ENCODE measurements around the gene CCDC86. TPM values are rescaled to one million over a fixed set of nuclear protein-coding genes. Genes with fewer than 3 reads are reported as not detected.

CCDC86 gene
- total RNA-seq, 1 donor from 2014 or later = 4.3 TPM

DNA sequence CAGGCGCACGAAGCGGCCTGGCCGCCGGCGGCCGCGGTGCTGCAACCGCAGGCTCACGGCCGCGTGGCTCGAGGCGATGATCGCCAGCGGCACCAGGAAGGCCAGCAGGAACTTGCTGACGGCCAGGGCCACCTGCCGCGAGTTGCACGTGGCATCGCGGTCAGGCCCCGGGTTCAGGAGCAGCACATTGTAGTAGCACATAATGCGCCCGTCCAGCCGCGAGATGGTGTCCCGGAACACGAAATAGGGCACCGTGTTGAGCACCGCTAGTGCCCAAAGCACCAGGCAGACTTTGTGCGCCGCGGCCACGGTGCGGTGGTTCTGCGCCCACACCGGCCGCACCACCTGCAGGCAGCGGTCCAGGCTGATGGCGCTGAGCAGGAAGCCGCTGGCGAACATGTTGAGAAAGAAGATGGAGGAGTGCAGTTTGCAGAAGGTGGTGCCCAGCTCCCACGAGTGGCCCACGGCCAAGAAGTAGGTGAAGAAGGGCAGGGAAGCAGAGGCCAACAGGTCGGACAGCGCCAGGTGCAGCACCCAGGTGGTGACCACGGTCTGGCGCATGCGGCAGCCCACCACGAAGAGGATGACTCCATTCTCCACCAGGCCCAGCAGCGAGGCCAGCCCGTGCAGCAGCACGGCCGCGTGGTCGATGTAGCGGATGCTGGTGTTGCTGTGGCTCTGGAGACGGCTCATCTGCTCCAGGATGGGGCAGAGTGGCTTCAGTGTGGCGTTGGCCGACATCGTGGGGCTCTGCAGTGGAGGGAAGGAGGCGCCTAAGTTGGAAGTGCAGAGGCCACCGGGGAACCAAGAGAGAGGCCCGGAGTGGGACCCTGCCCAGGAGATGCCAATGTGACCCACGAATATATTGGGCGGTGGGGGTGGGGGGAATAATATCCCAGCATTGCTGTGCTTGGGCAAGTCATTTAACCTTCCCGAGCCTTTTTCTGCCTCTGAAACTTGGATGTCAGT is 11.4 kb downstream of the CCDC86 start:
- DNase-seq (ENCODE audit: low spot score) = no peak

DNA sequence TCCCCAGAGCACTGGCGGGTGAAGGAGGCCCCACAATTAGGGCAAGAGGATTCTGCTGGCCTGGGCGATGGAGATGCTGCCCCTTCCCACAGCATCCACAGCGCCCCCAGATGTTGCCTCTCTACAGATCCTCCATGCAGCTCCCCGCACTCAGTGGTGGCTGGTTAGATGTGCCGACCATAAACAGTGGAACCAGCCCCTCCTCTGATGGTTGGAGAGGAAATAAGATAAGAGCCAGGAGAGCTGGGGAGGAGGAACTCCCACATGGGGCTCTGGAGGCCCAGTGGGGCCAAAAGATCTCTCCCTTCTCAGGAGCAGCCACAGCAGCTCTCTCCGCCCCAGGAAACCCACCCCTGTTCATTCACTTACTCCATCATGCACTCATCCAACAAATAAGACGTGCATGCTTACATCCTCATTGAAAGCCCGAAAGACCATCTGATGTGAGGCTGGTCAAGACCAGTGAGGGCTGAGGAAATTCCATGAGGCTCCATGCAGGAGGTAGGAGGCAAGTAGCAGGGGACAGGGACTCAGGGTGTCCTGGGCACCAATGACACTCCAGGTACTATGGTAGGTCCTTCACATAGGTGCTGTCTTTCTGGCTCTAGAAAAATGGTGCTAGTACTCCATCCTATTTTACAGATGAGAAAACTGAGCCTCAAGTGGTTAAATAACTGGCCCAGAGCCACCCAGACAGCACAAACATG is 12.4 kb downstream of the CCDC86 start:
- DNase-seq (ENCODE audit: low spot score) = no peak

DNA sequence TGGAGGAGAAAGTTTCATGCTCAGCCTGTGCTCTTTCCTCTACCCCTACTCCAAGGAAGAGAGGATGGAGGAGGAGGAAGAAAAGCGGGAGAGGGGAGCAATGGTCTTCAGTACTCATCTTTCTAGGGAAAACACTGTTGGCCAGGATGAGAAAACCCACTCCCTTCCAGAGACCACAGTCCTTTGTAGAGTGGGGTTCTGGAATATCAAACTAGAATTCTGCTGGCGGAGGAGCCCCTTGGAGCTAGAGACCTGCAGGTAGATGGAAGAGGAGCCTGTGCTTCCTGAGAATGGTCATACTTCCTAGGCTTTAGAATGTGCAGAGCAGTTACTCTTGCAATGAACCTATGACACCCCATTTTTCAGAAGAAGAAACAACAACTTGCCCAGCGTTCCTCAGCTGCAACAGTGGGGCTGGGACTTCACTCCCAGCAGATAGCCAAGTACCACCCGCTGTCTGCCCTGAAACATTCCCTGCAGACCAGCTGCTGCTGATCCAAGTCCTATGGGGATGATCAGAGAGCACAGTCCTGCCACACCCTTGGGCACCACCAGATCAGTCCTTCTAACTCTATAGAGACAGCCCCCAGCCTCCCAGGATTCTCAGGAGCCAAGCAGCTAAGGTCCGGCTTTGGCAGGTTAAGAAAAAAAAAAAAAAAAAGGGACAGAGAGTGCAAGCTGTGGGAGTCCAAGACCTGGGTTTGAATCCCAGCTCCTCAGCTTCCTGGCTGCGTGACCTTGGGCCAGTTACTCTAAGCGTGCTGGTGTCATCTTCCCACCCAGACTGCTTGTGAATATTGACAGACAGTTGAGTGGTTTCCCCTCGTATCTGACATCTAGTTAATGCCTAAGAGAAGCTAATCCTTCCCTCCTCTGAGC is 13.2 kb downstream of the CCDC86 start:
- DNase-seq (ENCODE audit: low spot score) = no peak

DNA sequence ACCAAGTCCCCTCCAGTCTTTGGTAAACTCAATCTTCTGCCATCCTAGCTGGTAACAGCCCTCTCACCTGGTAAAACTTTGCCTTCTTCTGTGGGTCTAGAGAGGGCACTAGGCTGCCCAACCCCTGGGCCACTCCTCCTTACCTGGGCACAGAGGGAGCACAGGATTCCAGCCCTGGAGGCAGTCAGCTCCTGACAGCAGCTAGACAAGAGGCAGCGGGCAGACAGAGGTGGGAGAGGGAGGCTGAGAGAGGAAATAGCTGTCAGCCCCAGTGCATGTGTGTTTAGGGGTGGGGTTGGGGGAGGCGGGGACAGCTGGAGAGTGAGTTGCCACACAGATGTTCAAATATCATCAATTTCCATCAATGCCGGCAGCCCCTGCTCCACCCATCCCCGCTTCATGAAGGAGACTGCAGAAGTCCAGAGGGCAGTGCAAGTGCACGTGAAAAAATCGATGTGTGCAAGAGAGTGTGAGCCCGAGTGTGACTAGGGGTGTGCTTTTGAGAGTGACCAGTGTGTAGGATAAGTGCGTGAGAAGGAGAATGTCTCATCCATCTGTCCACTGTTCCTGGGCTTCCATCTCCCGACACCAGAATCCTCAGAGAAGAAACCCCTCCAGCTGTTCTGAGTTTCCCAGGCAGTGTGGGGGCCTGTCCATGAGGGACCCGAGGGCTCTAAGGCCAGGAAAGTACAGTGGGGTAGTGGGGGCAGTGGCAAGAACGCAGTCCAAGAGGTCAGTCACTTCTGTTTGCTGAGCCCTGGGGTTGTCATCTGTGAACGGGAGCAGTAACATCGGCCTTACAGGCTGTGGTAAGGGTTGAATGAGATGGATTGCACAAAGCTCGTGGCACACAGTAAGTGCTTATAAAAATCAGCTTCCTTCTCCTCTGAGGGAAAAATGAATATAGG is 14.1 kb downstream of the CCDC86 start, which contains the start of gene PTGDR2:
Gene PTGDR2 (minus strand): TSS at position 225 of the 908 bp plus-strand sequence. CDS start 2,228 bp downstream, outside the sequence.
- no peak for DNase-seq (ENCODE audit: low spot score)

DNA sequence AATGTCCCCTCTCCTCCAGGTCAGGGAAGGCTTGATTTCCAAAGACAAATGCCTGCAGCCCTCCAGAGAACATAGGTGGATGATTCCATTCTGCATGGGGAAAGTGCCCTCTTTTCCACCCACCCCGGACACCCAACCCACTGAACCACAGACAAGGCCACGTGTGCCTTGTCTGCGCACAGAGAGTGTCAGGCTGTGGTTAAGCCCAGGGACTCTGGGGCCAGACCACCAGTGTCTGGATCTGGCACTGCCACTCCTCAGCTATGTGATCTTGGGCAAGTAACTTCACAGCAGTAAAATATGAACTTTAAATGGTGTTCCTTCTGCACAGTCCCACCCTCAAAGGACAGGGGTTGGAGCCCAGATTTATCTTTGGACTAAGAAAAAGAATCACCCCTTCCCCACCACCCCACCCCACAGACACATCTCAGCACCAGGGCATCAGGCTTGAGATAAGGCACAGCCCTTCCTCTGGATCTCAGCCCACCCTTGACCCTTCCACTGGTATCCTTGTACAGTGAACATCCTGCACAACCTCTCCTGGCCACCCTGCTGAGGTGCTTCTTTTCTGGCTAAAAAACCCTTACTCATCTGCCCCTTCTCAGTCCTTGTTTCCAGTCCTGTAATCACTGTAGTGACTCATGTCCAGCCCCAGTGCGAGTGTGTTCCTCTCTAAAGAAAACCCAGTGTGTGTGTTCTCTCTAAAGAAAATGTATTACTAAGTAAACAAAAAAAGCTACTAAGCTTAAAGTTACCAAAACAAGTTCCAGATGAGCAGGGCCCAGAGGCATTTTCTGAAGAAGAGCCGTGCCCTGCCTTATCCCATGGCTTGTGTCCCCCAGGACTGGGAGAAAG is 15.7 kb downstream of the CCDC86 start:
- no peak for DNase-seq (ENCODE audit: low spot score)

DNA sequence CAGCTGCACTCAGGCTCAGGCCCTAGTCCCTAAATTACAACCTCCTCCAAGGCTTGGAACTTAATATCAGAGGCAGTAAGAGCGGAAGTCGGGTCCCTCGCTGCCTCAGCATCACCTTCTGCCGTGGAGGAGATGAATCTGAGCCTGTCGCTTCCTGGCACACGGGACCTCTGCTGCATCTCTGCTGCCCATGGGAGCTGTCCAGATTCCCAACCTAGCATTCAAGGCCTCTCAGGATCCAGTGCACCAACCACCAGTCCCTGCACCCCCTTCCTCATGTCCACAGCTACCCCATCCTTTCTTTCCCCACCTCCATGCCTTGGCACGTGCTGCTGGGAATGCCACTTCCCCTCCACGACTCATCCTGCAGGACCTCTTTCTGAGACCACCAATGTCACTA is 16.3 kb downstream of the CCDC86 start:
- no peak for DNase-seq (ENCODE audit: low spot score)

DNA sequence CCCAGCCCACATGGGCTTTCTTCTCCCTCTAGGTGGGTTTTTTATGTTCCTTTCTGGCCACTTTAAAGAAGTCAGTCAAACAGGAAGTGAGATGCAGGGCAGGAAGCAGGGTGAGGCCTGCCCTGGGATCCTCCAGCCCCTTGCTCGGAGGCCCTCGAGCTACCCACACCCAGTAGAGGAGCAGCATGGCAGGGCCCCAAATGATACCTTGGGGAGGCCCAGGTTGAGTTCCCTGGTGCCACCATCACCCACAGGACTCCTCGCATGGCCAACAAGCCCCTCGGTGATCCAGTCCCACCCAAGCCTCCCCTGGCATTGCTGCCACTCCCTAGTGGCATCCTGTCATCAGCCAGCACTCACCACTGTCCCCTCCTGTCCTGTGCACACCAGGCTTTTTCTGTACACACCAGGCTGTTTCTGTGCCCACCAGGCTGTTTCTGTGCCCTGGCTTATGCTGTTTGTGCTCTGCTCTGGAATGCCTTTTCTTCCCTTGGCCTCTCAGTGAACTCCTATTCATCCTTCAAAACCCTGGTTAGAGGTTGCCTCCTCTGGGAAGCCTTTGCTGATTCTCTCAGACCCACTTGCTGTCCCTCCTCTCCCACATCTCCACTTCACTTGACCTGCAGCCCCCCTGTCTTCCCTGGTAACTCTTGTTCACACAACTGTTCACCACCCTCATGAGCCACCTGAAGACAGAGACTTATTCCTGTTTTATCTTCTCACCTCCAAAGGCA is 17.0 kb downstream of the CCDC86 start:
- DNase-seq (ENCODE audit: low spot score) = no peak

DNA sequence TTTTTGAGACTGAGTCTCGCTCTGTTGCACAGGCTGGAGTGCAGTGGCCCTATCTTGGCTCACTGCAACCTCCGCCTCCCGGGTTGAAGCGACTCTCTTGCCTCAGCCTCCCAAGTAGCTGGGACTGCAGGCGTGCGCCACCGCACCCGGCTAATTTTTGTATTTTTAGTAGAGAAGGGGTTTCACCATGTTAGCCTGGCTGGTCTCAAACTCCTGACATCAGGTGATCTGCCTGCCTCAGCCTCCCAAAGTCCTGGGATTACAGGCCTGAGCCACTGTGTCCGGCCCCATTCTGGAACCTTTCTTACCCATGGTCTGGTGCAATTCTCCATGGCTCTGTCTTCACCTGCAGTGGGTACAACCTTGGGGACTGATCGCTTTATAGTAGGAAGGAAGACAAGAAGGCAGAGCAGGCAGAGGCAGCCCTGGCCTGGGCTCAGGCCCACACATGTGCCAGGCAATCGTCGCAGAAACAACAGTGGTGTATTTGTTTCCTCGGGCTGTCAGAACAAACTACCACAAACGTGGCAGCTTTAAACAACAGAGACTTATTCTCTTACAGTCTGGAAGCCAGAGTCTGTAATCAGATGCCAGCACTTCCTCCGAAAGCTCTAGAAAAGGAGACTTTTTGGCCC is 17.8 kb downstream of the CCDC86 start:
- no peak for DNase-seq (ENCODE audit: low spot score)

DNA sequence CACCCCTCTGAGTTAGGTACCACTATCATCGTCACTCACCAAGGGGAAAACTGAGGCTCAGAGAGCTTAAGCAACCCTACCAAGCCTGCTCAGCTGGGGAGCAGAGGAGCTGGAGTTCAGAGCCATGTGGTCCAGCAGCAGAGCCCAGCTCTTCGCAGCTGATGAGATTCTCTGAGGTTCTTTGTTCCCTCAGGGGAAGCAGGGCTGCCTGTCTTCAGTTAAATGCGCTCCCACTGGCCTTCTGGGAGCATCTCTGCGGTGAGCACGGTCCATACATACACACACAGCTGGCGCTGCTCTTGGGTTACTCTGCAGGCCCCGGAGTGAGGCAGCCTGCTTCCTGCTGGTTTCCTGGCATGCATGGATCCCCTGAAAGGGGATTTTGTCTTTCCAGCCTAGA is 19.0 kb downstream of the CCDC86 start:
- DNase-seq (ENCODE audit: low spot score) = no peak

DNA sequence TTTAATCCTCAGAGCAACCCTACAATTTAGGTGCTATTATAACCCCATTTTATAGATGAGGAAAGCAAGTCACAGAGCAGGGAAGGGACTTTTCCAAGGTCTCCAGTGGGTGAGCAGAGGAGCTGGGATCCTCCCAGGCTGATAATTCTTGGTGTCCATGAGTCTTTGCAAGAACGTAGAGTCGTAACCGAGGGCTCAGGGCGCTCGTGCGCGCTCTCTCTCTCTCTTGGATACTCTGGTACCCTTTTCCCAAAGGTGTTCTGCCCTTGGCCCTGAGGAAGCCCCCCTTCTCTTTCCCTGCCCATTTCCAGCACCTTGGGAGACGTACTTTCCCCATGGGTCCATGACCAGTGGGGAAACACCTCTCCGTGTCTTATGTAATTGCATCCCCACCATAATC is 20.3 kb downstream of the CCDC86 start:
- no peak for DNase-seq (ENCODE audit: low spot score)

DNA sequence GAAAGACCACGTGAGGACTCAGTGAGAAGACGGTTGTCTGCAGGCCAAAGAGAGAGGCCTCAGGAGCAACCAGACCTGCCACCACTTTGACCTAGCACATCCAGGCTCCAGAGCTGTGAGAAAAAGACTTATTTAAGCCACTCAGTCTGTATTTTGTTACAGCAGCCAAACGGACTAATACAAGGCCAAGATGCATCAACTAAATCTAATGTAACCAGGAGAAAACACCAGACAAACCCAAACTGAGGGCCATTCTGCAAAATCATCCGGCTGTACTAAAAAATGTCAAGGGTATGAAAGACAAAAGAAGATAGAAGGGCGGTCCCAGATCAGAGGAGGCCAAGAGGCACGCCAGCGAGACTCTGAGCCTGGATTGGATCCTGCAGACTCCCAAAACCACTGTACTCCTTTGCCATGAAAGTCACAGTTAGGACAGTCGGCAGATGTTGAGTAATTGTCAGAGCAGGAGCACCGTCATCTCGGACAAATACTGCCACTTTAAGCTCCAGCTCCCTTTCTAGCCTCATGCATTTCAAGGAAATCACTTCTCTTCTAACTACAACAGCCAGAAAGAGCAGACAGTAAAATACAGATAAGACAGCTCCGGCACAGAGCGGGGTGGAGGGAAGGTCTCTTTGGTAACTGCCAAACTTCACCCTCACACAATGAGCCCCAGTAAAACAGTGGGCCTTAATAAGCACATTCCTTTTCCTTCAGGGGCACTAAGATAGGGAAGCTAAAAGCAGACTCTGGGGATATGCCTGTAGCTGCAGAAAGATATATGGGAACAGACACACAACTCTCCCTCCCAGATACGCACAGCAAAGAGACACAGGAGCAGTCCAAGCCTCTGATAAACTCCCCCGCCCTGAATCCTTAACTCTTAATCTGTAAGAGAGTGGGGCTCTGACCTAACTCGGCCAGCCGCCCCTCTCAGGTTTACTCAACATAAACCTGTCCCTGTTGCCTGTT is 21.9 kb downstream of the CCDC86 start:
- DNase-seq (ENCODE audit: low spot score) = peak; percentile 52

DNA sequence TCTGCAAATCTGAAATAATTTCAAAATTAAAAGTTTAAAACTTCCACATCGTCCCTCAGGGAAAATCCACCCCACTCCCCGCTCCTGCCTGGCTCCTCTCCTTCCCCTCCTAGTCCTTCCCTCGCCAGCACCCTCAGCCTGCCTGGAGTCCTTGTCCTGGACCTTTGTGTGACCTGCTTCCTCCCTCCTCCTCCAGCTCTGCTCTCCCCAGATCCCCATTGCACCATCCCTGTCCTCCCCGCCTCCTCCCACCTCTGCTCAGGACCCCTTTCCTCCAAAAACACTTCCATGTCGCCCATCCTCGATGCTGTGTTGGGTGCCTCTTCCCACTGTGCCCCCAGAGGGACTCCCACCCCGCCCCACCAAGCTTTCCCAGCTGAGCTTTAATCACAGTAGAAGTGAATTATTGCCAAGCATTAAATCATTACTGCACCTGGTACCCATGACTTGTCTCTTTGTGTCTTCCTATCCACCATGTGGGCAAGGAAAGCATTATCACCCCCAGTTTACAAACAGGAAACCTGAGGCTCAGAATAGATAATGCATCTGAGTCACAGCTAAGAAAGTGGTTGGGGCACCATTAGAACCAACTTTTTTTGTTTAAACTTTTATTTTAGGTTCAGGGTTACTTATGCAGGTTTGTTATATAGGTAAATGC is 23.1 kb downstream of the CCDC86 start:
- no peak for DNase-seq (ENCODE audit: low spot score)

DNA sequence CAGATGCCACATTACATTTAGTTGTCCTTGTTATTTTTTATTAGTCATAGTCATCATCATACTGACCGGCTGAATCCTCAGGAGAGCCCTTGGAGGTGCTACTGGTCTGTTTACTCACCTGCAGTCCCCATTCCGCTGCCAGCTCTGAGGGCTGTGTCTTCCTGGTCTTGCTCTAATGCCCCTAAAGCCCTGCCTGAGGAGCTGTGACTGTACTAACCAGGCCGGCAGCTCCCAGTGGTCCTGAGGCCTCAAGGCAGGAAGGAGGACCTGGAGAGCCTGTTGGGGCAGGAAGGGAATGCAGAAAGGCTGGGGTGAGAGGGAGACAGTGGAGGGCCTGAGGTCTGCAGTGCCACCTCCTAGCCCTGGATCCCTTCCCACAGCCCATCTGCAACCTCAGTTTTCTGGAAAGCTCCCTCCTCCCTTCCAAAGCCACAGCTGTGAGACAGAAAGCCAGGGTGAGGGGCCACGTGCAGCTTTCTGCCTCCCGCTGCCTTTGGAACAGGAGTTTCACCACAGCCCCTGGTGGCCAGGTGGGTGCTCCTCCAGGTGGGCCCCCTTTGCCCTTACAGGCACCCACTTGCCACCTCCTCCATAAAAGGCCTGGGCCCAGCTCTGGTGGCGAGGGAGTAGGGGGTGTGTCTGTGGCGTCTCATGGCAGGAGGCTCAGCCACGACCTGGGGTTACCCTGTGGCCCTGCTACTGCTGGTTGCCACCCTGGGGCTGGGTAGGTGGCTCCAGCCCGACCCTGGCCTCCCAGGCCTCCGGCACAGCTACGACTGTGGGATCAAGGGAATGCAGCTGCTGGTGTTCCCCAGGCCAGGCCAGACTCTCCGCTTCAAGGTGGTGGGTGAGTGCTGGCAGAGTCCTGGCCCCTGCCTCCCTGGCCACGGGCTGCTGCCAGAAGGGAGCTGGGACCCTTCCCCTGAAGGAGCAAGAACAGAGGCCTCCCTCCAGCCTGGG is 25.3 kb downstream of the CCDC86 start, which contains the start of gene ZP1:
Gene ZP1 (plus strand): TSS at position 632 of the 960 bp plus-strand sequence. CDS start 20 bp downstream, at position 652.
- no peak for DNase-seq (ENCODE audit: low spot score)

DNA sequence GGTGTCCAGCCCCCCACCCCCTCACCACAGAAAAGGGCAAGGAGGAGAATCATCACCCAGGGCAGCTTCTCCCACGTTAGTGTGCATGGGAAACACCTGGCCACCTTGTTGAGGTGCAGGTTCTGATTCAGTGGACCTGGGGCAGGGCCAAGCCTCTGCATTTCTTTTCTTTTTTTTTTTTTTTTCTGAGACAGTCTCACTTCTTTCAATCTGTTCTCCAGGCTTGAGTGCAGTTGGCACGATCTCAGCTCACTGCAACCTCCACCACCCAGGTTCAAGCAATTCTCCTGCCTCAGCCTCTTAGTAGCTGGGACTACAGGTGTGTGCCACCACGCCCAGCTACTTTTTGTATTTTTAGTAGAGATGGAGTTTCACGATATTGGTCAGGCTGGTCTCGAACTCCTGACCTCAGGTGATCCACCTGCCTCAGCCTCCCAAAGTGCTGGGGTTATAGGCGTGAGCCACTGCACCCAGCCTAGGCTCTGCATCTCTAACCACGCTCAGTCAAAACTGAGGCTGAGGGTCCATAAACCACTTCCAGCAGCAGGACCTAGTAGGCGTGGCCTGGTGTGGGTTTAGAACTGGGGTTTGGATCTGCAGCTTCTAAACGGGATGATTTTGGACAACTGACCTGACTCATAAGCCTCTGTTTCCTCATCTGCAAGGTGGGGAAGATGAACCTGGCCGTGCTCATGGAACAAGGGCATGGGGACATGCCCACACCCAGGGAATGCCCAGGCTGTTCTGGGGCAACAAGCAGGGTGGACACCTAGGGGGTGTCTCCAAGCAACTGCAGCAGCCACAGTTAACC is 26.2 kb downstream of the CCDC86 start:
- DNase-seq (ENCODE audit: low spot score) = no peak
